ENCODE data around the gene DLG2.

Gene DLG2

DNA sequence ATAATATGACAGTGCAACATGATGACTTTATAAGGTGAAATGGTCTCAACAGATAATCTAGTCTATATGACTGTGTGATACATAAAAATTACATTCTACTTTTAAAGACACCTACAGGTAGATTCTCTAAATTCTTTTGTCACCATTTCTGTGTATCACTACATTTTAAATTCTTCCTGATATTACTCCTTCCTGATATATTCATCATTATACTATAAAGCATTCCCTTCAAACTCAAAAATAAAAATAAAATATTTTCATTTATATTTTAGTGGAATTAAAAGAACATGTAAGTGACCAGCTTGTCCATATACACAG lies 1062.3 kb downstream of the DLG2 start:
- H3K4me3 ChIP-seq (ENCODE audit: low read depth, low read length), result no peak overlapping the region
- TF ChIP-seq, protein P1, sequence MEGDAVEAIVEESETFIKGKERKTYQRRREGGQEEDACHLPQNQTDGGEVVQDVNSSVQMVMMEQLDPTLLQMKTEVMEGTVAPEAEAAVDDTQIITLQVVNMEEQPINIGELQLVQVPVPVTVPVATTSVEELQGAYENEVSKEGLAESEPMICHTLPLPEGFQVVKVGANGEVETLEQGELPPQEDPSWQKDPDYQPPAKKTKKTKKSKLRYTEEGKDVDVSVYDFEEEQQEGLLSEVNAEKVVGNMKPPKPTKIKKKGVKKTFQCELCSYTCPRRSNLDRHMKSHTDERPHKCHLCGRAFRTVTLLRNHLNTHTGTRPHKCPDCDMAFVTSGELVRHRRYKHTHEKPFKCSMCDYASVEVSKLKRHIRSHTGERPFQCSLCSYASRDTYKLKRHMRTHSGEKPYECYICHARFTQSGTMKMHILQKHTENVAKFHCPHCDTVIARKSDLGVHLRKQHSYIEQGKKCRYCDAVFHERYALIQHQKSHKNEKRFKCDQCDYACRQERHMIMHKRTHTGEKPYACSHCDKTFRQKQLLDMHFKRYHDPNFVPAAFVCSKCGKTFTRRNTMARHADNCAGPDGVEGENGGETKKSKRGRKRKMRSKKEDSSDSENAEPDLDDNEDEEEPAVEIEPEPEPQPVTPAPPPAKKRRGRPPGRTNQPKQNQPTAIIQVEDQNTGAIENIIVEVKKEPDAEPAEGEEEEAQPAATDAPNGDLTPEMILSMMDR (IDR thresholded peaks at IDR 0.05; ENCODE audit: low read depth, low read length), result no peak

DNA sequence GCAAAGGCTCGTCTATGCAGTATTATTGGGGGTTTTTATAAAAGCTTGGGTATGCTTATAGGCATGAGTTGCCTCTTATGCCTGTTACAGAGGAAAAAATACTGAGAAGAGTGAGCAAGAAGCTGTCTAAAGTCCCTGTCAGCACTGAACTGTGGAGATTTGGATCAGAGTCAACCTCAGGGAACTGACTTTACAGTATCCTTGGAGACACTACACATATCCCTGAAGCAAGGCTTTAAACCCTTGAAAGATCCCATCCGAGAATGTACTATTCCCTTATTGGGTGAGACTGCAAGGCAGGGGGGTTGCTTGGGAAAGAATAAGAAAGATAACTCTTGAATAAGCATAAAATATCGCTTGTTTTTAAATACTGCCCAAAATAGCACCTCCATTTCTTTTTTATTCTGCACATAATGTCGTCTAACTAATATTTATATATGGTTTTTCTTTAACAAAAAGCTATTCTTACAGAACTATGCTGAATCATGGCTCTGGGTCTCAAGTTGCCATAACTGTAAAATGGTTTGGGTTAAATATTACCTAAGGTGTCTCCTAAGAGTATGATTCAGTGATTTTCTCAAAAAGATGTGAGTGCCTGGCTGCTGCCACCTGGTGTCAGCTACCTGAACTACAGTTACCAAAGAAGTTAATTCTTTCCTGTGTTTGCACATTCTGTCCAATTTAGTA lies 1062.8 kb downstream of the DLG2 start:
- H3K4me3 ChIP-seq (ENCODE audit: low read depth, low read length), result no peak overlapping the region
- TF ChIP-seq, protein P1 (IDR thresholded peaks at IDR 0.05; ENCODE audit: low read depth, low read length), result peak; percentile 63

DNA sequence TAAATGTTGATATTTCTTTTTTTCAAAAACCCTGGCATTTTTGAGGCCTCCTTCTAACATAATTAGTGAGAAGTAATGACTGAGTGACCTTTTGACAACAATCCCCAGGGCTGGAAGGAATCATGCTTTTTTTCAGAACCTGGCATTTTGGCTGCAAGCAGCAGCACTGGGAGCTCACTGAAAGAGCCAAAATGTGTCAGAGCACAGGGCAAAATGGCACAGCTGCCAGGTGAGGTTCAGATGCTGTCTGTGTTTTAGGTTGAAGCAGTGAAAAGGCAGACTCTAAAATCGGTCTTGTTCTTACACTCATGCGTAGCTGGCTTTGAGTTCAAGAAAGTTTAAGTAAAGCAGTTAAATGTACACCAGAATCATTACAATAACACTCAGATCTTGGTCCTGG lies 1063.8 kb downstream of the DLG2 start:
- TF ChIP-seq, protein P1 (IDR thresholded peaks at IDR 0.05; ENCODE audit: low read depth, low read length), result no peak
- H3K4me3 ChIP-seq (ENCODE audit: low read depth, low read length), result no peak overlapping the region

DNA sequence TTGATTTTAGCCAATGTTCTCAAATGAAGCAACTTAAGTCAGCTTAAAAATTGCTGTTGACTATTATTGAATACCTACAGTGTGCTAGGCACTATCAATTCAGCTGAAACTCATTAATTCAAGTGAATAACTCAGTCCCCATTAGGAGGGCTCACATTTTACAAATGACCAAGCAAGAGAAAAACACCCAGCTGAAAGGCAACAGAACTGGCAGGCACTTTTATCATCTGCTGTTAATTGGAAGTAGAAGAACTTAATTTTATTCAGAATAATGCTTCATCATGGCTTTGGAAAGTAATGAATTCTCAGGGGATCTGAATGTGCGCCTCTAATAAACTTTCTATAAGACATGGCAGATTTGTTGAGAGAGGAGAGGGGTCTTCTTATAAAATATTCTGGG lies 1066.9 kb downstream of the DLG2 start:
- H3K4me3 ChIP-seq (ENCODE audit: low read depth, low read length), result no peak overlapping the region
- TF ChIP-seq, protein P1 (IDR thresholded peaks at IDR 0.05; ENCODE audit: low read depth, low read length), result no peak

DNA sequence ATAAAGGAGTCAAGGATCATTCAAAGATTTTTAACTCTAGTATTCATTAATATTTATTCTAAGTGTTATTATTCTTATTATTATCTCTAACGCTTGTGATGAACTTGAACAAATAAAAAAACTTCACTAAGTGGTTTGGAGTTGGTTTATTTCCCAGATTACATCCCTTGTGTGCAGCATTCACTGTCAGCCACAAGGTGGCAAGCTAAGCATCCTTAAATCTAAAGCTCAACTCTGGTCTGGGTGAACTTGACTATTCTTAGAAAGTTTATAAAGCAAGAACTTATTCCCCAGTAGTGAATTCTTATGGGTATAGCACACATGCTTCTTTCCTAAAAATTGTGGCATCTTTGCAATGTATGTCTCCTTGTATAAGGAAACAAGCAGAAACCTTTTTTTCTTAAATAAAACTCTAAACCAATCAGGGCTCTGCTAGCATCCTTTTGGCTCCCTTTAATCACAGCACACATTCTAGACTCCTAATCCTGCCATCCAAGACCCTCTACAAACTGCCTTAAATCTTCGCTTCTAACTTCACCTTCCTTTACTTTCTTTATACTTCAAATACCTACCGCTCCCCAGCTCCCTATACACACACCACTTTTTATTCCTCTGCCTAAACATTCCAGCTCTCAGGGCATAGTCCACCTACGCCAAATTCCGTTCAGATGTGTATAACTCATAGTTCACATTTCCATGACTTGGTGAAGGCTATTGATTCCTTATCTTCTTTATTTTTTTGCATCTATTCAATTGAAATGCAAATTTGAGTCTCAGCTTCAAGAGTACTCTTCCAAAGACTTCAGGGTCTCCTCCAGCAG lies 1068.8 kb downstream of the DLG2 start:
- TF ChIP-seq, protein P1 (IDR thresholded peaks at IDR 0.05; ENCODE audit: low read depth, low read length), result peak; percentile 71
- H3K4me3 ChIP-seq (ENCODE audit: low read depth, low read length), result no peak overlapping the region

DNA sequence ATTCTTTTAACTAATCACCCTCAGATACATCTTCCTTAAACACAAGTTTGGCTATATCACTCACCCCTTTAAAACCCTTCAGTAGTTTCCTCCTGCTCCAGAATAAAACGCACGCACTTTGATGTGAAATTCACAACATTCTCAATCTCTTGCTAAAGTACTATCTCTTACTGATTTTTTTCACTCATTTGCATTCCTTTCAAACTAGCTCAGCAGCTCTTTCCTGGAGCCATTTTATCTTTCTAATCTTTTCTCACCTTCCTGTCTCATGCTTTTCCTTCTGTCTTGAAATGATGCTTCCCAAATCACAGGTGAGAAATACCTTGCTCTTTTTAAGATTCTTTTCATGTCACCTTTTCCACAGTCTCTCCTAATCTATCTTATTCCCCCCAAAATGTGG lies 1074.4 kb downstream of the DLG2 start:
- no peak overlapping the region for H3K4me3 ChIP-seq (ENCODE audit: low read depth, low read length)
- TF ChIP-seq, protein P1 (IDR thresholded peaks at IDR 0.05; ENCODE audit: low read depth, low read length), result no peak

DNA sequence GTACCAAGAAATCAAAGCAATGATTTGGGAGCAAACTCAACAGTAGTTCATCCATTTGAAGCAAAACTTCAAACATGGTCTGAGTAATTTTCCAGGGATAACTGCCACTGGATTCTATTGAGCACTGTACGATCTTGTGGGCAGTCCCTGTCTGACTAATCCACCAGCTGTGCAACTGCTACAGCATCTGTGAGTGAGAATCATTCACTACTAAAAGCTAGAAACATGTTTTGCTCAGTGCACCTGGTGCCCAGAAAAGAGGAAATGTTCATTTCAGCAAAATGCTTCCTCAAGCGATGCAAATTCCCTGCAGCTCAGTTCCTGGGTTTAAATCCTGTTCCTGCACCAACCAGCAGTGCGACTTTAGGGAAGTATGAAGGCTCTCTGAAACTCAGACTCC lies 1077.9 kb downstream of the DLG2 start:
- TF ChIP-seq, protein P1 (IDR thresholded peaks at IDR 0.05; ENCODE audit: low read depth, low read length), result no peak
- H3K4me3 ChIP-seq (ENCODE audit: low read depth, low read length), result no peak overlapping the region

All from WI38 (cell line).